Measurements from ENCODE around the gene C4orf51.
"Not testable (repeated sequence)": the region's sequence is repeated elsewhere in the genome, so short reads cannot be mapped to it uniquely, and the experiment has no call there.

The C4orf51 gene

GRCh38 chr4:145681518-145681917 is 1.6 kb downstream of the C4orf51 start:
- no peak for TF ChIP-seq CTCF (IDR thresholded peaks at IDR 0.05; ENCODE audit: borderline replicate concordance, insufficient read depth, low read depth, low read length)
- no peak overlapping the region for H3K4me3 ChIP-seq (ENCODE audit: low read depth, low read length)

DNA sequence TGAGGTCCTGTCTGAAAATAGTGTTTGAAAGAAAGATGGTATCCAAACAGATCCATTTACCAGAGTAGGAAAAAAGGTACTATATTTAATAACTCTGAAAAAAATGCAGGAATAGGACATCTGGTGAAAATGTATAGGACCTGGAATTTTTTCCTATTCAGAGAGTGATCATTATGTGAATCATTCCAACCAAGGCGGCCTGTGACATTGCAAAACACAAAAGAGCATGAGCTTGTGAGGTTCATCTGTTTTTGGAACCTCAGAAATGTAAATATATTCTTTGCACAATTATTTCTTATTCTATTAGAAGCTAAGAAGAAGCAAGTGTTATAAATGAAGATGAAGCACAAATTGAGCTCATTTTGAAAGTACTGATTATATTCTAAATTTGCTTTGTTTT is 2.0 kb downstream of the C4orf51 start:
- H3K4me3 ChIP-seq (ENCODE audit: low read depth, low read length), result no peak overlapping the region
- TF ChIP-seq CTCF (IDR thresholded peaks at IDR 0.05; ENCODE audit: borderline replicate concordance, insufficient read depth, low read depth, low read length), result no peak

- H3K4me3 ChIP-seq (ENCODE audit: low read depth, low read length), result no peak overlapping the region
These were observed 7.0 kb downstream of the C4orf51 start for GRCh38 chr4:145686991-145687390.

GRCh38 chr4:145690610-145691009 is 10.7 kb downstream of the C4orf51 start:
- TF ChIP-seq CTCF (IDR thresholded peaks at IDR 0.05; ENCODE audit: borderline replicate concordance, insufficient read depth, low read depth, low read length), result no peak
- no peak overlapping the region for H3K4me3 ChIP-seq (ENCODE audit: low read depth, low read length)

More at GRCh38 chr4:145686991-145687390, 7.0 kb downstream of the C4orf51 start:
- TF ChIP-seq CTCF (IDR thresholded peaks at IDR 0.05; ENCODE audit: borderline replicate concordance, insufficient read depth, low read depth, low read length), result no peak

DNA sequence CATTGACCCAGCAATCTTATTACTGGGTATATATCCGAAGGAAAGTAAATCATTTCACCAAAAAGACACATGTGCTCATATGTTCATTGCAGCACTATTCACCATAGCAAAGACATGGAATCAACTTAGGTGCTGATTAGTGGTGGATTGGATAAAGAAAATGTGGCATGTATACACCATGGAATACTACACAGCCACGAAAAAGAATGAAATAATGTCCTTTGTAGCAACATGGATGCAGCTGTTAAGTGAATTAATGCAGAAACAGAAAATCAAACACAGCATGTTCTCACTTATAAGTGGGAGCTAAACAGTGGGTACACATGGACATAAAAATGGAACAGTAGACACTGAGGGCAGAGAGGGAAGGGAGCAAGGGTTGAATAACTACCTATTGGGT is 11.5 kb downstream of the C4orf51 start:
- H3K4me3 ChIP-seq (ENCODE audit: low read depth, low read length), result not testable (repeated sequence)

DNA sequence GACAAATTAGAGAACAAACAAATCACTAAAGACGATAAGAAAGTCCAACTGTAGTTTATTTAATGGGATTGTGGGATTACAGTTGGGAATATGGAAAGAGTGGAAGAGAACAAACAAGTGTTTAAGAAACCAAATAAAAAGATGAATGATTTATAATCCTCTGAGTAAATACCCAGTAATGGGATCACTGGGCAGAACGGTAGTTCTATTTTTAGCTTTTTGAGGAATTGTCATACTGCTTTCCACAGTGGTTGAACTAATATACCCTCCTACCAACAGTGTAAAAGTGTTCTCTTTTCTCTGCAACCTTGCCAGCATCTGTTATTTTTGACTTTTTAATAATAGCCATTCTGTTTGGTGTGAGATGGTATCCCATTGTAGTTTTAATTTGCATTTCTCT is 15.0 kb downstream of the C4orf51 start:
- no peak overlapping the region for H3K4me3 ChIP-seq (ENCODE audit: low read depth, low read length)
- TF ChIP-seq CTCF (IDR thresholded peaks at IDR 0.05; ENCODE audit: borderline replicate concordance, insufficient read depth, low read depth, low read length), result no peak

- no peak overlapping the region for H3K4me3 ChIP-seq (ENCODE audit: low read depth, low read length)
- TF ChIP-seq CTCF (IDR thresholded peaks at IDR 0.05; ENCODE audit: borderline replicate concordance, insufficient read depth, low read depth, low read length), result no peak
These were observed 17.4 kb downstream of the C4orf51 start for GRCh38 chr4:145697332-145697731.

DNA sequence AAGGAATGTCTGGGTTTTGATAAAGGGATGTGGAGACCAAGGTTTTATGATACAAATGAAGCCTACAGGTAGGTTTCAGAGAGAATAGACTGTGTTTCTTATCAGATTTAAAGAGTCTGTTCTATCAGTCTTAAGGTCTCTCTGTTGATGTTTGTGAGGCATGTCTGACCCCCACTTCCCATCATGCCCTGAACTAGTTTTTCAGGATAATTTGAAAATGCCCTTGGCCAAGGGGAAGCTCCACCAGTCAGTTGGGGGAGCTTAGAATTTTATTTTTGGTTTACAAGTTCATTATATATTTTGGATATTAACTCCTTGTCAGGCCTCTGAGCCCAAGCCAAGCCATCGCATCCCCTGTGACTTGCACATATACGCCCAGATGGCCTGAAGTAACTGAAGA is 18.6 kb downstream of the C4orf51 start:
- TF ChIP-seq CTCF (IDR thresholded peaks at IDR 0.05; ENCODE audit: borderline replicate concordance, insufficient read depth, low read depth, low read length), result no peak
- H3K4me3 ChIP-seq (ENCODE audit: low read depth, low read length), result no peak overlapping the region
